Lung (tissue), 10 donors: ENCODE data around the gene KRTAP5-11. TPM values are rescaled to one million over a fixed set of nuclear protein-coding genes. Genes with fewer than 3 reads are reported as not detected.
"Not testable (repeated sequence)": the region's sequence is repeated elsewhere in the genome, so short reads cannot be mapped to it uniquely, and the experiment has no call there.

Experiments
- ATAC-seq: fragments of 200-7000 bp; cut with Tn5 transposase; one replicate; pipeline ENCODE4 v1.9.1; 2020; ENCODE audit warnings: moderate number of reproducible peaks; ENCODE audit not compliant: insufficient read depth, low FRiP score
- DNase-seq, 3 donors: peaks; one replicate each; pipeline ENCODE4 v3.0.0-alpha.2; 2013 to 2017
- H3K27ac ChIP-seq, 2 donors: one replicate each; pipeline ENCODE4 v1.5.1; 2013; ENCODE audit warnings: mild to moderate bottlenecking in 2 of 2, moderate library complexity in 2 of 2, control low read depth in 1 of 2, inconsistent platforms in 1 of 2, low read depth in 1 of 2, low read length in 1 of 2
- H3K27me3 ChIP-seq, 3 donors: one replicate each; pipeline ENCODE4 v1.5.1; 2013; ENCODE audit warnings: low read length in 2 of 3; ENCODE audit not compliant: control insufficient read depth in 3 of 3, insufficient read depth in 3 of 3
- H3K36me3 ChIP-seq, 4 donors: one replicate each; pipeline ENCODE4 v1.5.1; 2013; ENCODE audit warnings: low read length in 4 of 4, mild to moderate bottlenecking in 1 of 4, moderate library complexity in 1 of 4; ENCODE audit not compliant: control insufficient read depth in 4 of 4, insufficient read depth in 4 of 4
- H3K4me1 ChIP-seq, 5 donors: one replicate each; pipeline ENCODE4 v1.5.1; 2013; ENCODE audit warnings: low read length in 5 of 5, mild to moderate bottlenecking in 2 of 5, moderate library complexity in 1 of 5; ENCODE audit not compliant: control insufficient read depth in 5 of 5, insufficient read depth in 5 of 5
- H3K4me3 ChIP-seq: one replicate; pipeline ENCODE4 v1.5.1; 2013; ENCODE audit warnings: mild to moderate bottlenecking, control low read depth, moderate library complexity
- H3K9ac ChIP-seq, 2 donors: one replicate each; pipeline ENCODE4 v1.5.1; 2013; ENCODE audit warnings: low read length in 2 of 2, control low read depth in 1 of 2; ENCODE audit not compliant: insufficient read depth in 1 of 2
- H3K9me3 ChIP-seq, 4 donors: one replicate each; pipeline ENCODE4 v1.5.1; 2013; ENCODE audit warnings: low read length in 3 of 4, mild to moderate bottlenecking in 1 of 4, moderate library complexity in 1 of 4; ENCODE audit not compliant: control insufficient read depth in 4 of 4, insufficient read depth in 3 of 4
- WGBS, 2 donors: extraction: QIAGEN DNeasy Blood & Tissue Kit; methylation state at CpG; one replicate each; pipeline ENCODE4 v1.1.7; 2013; 5-methylcytosine and 5-hydroxymethylcytosine counted together
- polyA plus RNA-seq, 2 donors: library from polyadenylated mRNA; stranded (reverse); fragments of 200-250 nt; gene quantifications; one replicate each; pipeline ENCODE4 v1.2.1, GENCODE V29; 2013
- total RNA-seq, 2 donors: library from RNA; depleted of rRNA in 1 of 2; stranded (reverse); fragments of >200 nt in 1 of 2; gene quantifications; one replicate each; pipeline ENCODE4 v1.2.1, GENCODE V29; 2014 to 2021
- donor health status: Bipolar disorder and iron deficiency.
- donor health status: healthy.
- donor health status: DM: yes; HTN: yes; CAD: no.

KRTAP5-11 gene
- total and polyA plus RNA-seq, 4 donors = not detected

GRCh38 chr11:71603221-71603620 is 20.5 kb upstream of the KRTAP5-11 start:
- H3K4me3 ChIP-seq, H3K27ac ChIP-seq, H3K9me3 ChIP-seq, H3K9ac ChIP-seq, H3K4me1 ChIP-seq, ATAC-seq, H3K36me3 ChIP-seq, DNase-seq: not testable (repeated sequence)
- peaks cover 0 to 15% (median 4%) of the 10 kb centered on the region in 3 donors for H3K27me3 ChIP-seq
- WGBS, 2 donors = 77 to 89% methylated on average over 11 of the region's 11 CpGs

DNA sequence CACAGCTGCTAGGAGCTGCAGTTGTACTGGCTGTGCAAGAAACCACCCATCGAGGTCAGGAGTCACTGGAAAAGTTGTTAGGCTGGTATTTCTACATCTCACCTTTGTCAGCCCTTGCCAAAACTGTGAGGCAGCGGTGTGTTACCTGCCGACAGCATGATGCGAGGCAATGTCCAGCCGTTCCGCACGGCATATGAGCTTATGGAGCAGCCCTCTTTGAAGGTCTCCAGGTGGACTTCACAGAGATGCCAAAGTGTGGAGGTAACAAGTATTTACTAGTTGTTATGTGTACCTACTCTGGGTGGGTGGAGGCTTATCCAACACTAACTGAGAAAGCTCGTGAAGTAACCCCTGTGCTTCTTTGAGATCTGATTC is 6.9 kb upstream of the KRTAP5-11 start:
- not testable (repeated sequence) for H3K4me1 ChIP-seq, H3K27me3 ChIP-seq, H3K36me3 ChIP-seq, H3K9me3 ChIP-seq, H3K9ac ChIP-seq, H3K27ac ChIP-seq, DNase-seq, ATAC-seq, H3K4me3 ChIP-seq
- 64 to 73% methylated on average over 7 to 8 of the region's 8 CpGs for WGBS, 2 donors

GRCh38 chr11:71588822-71589545 is 6.3 kb upstream of the KRTAP5-11 start:
- H3K27me3 ChIP-seq, DNase-seq: not testable (repeated sequence)
- WGBS, 2 donors = 57 to 59% methylated on average over 11 of the region's 11 CpGs

GRCh38 chr11:71588314-71588713 is 5.6 kb upstream of the KRTAP5-11 start:
- H3K36me3 ChIP-seq, ATAC-seq, H3K4me3 ChIP-seq, H3K9ac ChIP-seq, H3K9me3 ChIP-seq, H3K27me3 ChIP-seq, H3K4me1 ChIP-seq, H3K27ac ChIP-seq: not testable (repeated sequence)
- peak in 1 of 3 donors; percentile 24 for DNase-seq
- 58 to 66% methylated on average over 4 of the region's 4 CpGs for WGBS, 2 donors

More at GRCh38 chr11:71588822-71589545, 6.3 kb upstream of the KRTAP5-11 start:
- H3K9me3 ChIP-seq, H3K36me3 ChIP-seq, H3K27ac ChIP-seq, H3K4me1 ChIP-seq, H3K9ac ChIP-seq, ATAC-seq, H3K4me3 ChIP-seq: not testable (repeated sequence)

- DNase-seq, H3K9me3 ChIP-seq, H3K36me3 ChIP-seq, H3K4me3 ChIP-seq, ATAC-seq, H3K27ac ChIP-seq, H3K4me1 ChIP-seq, H3K27me3 ChIP-seq, H3K9ac ChIP-seq: not testable (repeated sequence)
- WGBS, 2 donors = 85 to 89% methylated on average over 5 of the region's 5 CpGs
These were observed 3.0 kb upstream of the KRTAP5-11 start for GRCh38 chr11:71585673-71586072.

GRCh38 chr11:71582969-71583368 is 294 bp upstream of the KRTAP5-11 start:
- H3K9ac ChIP-seq, DNase-seq, H3K9me3 ChIP-seq, ATAC-seq, H3K27me3 ChIP-seq, H3K4me3 ChIP-seq, H3K36me3 ChIP-seq, H3K27ac ChIP-seq, H3K4me1 ChIP-seq: not testable (repeated sequence)
- WGBS, 2 donors = 69 to 79% methylated on average over 2 of the region's 2 CpGs
